Measurements from ENCODE around the gene PPP2R5C.
"Not testable (repeated sequence)": the region's sequence is repeated elsewhere in the genome, so short reads cannot be mapped to it uniquely, and the experiment has no call there.

PPP2R5C gene

DNA sequence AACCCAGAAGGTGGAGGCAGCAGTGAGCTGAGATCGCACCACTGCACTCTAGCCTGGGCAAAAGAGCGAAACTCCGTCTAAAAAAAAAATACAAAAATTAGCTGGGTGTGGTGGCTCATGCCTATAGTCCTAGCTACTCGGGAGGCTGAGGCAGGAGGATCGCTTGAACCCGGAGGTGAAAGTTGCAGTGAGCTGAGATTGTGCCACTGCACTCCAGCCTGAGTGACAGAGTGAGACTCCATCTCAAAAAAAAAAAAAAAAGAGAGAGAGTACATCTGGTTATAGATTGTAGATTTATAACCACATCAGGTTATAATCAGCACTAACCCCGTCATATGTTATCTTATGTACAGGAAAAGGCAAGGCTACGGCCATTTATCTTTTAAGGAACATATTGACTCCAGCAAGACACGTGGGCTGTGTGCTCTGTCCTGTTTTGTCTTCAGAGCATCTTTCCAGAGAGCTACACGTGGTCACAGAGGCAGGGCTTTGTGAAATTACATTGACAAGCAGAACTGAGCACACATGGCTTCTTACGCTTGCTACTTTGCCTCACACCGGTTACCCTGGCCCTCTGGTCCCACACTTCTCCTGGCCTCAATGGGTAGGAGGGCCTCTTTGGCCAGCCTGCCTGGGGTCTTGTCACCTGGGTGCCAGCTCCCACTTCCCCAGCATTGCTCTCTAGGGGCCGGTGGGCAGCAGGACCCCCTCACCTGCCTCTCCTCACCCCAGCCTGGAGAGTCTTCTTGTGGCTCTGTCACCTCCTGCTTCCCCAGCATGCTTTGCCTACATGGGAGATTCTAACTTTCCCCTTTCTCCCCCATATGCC lies 196.1 kb downstream of the PPP2R5C start:
- no peak for DNase-seq

- no peak for DNase-seq
Measured at GRCh38 chr14:101958418-101959180, 197.1 kb downstream of the PPP2R5C start.

DNA sequence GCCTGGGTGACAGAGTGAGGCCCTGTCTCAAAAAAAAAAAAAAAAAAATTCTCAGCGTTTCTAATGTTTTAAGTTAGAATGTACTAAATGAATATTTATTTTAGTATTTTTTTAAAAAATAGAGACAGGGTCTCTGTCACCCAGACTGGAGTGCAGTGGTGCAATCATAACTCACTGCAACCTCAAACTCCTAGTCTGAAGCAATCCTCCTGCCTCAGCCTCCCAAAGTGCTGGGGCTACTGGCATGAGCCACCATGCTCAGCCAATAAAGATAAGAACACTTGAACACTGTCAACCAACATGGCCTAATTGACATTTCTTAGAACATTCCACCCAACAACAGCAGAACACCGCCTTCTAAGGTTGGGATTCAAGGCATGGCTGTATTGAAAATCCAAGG lies 197.8 kb downstream of the PPP2R5C start:
- DNase-seq: no peak

GRCh38 chr14:101960225-101960624 lies 198.7 kb downstream of the PPP2R5C start:
- DNase-seq: peak in 1 of 2 donors; percentile 59

DNA sequence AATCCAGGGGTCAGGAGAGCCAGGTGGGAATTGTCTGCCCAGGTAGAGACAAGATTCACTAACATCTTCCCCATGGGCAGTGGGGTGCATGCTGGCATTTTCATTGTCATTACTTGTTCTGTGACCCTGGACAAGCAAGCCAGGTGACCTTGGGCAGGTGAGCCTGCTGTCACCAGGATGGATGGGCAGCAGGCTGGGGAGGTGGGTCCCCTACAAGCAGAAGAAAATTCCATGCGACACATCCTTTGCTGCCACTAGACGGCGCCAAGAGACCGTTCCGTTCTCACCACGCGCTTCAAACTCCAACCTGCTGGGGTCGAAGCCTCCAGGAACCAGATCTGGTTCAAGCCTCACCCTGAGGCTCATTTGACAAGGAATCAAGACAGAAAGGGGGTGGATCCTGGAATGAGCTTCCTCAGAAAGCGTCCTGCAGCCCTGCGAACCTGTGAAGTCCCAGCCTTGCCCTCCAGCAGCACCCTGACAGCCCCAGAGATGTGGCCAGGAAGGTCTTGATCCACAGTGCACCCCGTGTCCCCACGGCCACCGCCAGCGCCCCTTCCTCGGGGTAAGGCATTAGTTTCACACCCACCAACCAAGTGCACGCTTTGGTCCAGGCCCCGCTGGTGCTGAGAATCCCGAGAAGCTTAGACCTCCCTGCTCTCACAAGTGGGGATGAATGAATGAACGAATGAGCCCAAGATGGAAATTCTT lies 199.7 kb downstream of the PPP2R5C start:
- DNase-seq: peak; percentile 58 to 84

- DNase-seq: no peak
Measured at GRCh38 chr14:101961746-101962502, 200.4 kb downstream of the PPP2R5C start.

DNA sequence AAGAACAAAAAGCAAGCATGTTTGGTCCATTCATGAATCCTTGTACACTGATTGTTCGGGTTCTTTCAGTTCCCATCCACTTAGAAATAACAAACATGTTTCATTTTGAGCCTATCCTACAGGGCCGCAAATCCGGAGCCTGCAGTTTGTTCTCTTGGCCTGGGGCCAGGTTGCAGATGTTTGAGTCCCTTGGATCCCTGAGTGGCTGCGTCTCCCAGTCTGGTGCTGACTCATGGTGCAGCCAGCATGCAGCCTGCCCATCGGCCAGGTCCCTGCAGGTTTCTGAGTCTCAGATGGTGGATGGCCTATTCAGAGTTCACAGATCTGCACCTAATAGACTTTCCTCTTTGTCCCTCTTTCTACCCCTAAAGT lies 201.0 kb downstream of the PPP2R5C start:
- no peak for DNase-seq

DNA sequence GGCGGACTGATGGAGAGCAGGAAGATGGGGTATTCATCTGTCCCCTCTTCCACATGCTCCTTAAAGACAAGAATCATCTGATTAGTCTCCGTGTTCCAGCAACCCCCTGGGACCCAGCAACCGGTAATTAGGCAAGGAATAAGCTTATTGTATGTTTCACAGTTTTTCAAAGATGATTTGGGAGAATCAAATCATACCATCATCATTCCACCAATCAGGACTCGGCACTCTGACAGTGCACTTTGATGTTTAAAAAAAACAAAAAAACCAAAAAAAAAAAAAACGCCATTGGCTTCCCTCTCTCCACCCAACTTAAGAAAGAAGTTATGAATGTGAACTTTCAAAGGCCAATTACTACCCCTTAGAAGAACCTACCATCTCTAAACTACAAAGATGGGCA lies 201.5 kb downstream of the PPP2R5C start:
- no peak for DNase-seq

- no peak for DNase-seq
Measured at GRCh38 chr14:101963656-101964296, 202.3 kb downstream of the PPP2R5C start.

GRCh38 chr14:101964297-101965180 lies 203.0 kb downstream of the PPP2R5C start, which contains the start of gene DYNC1H1:
Gene DYNC1H1, plus strand, starts transcription at chr14:101964573. Its CDS starts 119 bp downstream, at chr14:101964692.
- peak; percentile 80 to 89 for DNase-seq

DNA sequence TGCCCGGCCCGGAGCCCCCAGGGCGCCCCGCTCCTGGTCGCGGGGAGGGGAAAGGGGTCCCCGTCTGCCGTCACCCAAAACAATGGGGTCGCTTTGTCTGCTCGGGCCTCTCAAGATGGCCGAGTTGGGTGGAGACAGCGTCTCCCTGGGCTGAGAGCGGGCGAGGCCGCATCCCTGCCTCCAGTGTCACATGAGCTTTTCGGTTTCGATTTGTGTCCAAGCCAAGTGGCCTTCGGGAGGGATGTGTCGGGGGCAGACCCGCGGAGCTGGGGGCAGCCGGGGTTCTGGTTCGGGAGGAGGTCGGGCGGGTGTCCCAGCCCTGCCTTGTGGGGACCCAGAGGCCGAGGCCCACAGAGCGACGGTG lies 203.7 kb downstream of the PPP2R5C start:
- DNase-seq: peak; percentile 82 to 84

DNA sequence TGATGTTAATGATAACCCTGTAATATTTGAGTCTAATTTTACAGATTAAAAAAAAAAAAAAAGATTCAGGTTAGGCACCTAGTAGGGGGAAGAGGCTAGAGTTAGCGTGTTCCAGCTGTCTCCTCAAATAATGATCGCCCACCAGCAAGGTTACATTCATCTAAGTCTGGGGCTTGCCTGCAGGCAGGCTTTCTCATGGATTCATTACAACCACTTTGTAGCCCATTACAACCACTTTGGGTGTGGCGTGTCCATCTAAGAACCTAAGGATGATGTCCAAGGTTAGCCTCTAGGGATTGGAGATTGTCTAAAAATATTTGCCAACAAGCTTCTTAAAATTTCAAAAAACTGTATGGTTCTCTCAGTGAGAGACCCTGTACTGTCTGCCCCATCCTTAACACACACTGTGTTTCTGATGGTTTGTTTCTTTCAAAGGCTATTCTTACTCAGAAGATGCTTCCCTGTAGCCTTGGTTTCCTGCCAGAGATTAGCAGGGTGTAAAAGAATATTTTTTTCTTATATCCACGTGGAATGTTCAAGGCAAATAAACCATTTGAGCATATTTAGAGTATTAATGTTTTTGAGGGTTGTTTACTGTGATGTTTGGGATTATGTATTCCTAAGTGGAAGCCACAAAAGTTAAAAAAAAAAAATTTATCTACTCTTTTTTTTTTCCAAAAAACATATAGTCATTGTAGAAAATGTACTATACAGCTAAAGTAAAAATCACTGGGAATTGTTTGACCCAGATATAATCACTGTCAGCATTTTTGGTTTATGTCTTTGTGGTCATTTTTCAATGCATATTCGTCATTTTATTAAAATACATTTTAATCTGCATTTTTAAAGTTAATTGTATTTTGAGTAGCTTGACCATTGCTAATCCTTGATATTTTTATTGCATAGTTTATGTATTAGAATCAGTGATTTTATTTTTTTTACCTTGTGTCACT lies 204.5 kb downstream of the PPP2R5C start:
- DNase-seq: no peak

DNA sequence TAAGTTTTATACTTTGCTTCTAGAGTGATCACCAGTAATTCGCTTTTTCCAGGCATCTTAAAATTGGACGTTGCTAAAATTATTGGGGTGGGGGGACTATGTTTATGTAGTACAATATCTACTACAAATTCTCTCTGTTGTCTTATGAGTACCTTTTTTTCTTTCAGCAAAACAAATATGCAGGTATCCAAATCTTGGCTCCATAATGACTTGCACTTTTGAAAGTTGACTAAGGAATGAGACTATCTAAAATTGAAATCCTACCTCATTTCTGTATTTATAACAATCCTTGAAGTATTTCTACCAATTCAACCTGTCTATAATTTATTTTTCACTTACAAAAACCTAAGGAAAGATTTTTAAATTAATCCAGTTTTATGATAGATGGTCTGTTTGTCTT lies 205.2 kb downstream of the PPP2R5C start:
- DNase-seq: no peak

DNA sequence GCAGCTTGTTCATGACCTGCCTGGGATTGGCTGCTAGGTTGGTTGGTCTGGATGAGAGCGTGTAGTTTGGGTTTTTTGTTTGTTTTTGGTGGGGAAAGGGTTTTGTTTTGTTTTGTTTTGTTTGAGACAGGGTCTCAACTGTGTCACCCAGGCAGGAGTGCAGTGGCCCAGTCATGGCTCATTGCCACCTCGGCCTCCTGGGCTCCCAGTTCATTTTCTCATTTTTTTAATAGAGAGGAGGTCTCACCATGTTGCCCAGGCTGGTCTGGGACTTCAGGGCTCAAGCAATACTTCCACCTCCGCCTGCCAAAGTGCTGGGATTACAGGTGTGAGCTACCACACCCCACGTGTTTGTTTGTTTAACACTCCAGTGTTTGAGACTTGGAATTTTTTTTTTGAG lies 206.7 kb downstream of the PPP2R5C start:
- no peak for DNase-seq

GRCh38 chr14:101969481-101969880 lies 208.0 kb downstream of the PPP2R5C start:
- no peak for DNase-seq

- no peak for DNase-seq
Measured at GRCh38 chr14:101970830-101971400, 209.4 kb downstream of the PPP2R5C start.

GRCh38 chr14:101971458-101971857 lies 209.9 kb downstream of the PPP2R5C start:
- not testable (repeated sequence) for DNase-seq

GRCh38 chr14:101972126-101972866 lies 210.8 kb downstream of the PPP2R5C start:
- peak; percentile 95 to 98 for DNase-seq

- DNase-seq: peak in 1 of 2 donors; percentile 25
Measured at GRCh38 chr14:101973356-101973755, 211.8 kb downstream of the PPP2R5C start.

Data from inflammatory macrophage treated with lipopolysaccharide for 1 hour (primary cell).